Measurements from ENCODE around the gene SLC1A7.

SLC1A7 gene

DNA sequence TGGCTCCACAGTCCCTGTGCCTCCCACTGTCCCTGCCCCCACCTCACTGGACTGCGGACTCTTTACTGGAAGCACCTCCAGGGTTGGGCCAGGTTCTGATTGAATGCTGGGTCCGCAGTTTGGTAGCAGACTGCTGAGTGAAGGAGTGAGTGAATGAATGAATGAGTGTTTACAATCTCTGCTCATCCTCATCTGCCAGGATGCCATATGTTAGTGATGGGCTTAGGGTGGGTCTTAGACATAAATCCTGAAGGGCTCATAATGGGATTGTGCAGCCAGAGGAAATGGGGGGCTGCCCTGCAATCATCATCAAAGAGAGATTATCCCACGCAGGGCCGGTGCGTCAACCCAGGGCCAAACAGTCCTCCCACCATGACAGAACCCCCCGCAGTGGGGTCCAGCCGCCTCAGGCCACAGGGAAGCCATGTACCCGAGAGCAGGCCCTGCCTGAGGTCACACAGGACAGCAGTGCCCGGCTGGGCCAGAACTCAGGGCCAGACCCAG, 26.1 kb downstream of the SLC1A7 start:
- H3K4me1 ChIP-seq (ENCODE audit: control extremely low read depth in 1 of 4, control insufficient read depth in 4 of 4, insufficient read depth in 4 of 4, low read length in 3 of 4) = peaks cover 0 to under 1% (median 0%) of the 10 kb centered on the region in 4 experiments
- no peaks in the 10 kb centered on the region for H3K27me3 ChIP-seq (replicated peaks in 2 of 5; ENCODE audit: control insufficient read depth in 4 of 5, insufficient read depth in 5 of 5, low read length in 4 of 5)
- 100% methylated on average over 2 of the region's 9 CpGs for WGBS (ENCODE audit: insufficient coverage)
- no peak overlapping the region for H3K4me3 ChIP-seq (ENCODE audit: control insufficient read depth in 1 of 7, extremely low read depth in 1 of 7, insufficient read depth in 4 of 7, low read depth in 2 of 7, low read length in 6 of 7)
- POLR2A ChIA-PET = no interaction called here
- no peaks in the 10 kb centered on the region for H3K9me3 ChIP-seq (ENCODE audit: control extremely low read depth in 1 of 5, control insufficient read depth in 4 of 5, insufficient read depth in 2 of 5, low read depth in 1 of 5, low read length in 4 of 5)
- CTCF ChIA-PET = no interaction called here
- no peak overlapping the region for H3K27ac ChIP-seq (ENCODE audit: insufficient read depth in 1 of 2, low read depth in 1 of 2, low read length in 2 of 2, poor library complexity in 1 of 2, severe bottlenecking in 2 of 2)
- DNase-seq = no peak
- no peaks in the 10 kb centered on the region for H3K36me3 ChIP-seq (ENCODE audit: control insufficient read depth in 4 of 4, insufficient read depth in 4 of 4, low read length in 3 of 4)

- Histone ChIP-seq H3K4me3 (ENCODE audit: control insufficient read depth in 1 of 7, extremely low read depth in 1 of 7, insufficient read depth in 4 of 7, low read depth in 2 of 7, low read length in 6 of 7) (no peak overlapping the region), H3K9me3 (ENCODE audit: control extremely low read depth in 1 of 5, control insufficient read depth in 4 of 5, insufficient read depth in 2 of 5, low read depth in 1 of 5, low read length in 4 of 5) (no peaks in the 10 kb centered on the region), H3K4me1 (ENCODE audit: control extremely low read depth in 1 of 4, control insufficient read depth in 4 of 4, insufficient read depth in 4 of 4, low read length in 3 of 4) (peaks cover 0 to 8% (median under 1%) of the 10 kb centered on the region in 4 experiments), H3K27ac (ENCODE audit: insufficient read depth in 1 of 2, low read depth in 1 of 2, low read length in 2 of 2, poor library complexity in 1 of 2, severe bottlenecking in 2 of 2) (no peak overlapping the region), H3K27me3 (replicated peaks in 2 of 5; ENCODE audit: control insufficient read depth in 4 of 5, insufficient read depth in 5 of 5, low read length in 4 of 5) (no peaks in the 10 kb centered on the region), H3K36me3 (ENCODE audit: control insufficient read depth in 4 of 4, insufficient read depth in 4 of 4, low read length in 3 of 4) (no peaks in the 10 kb centered on the region)
- peak in 1 of 3 donors; percentile 8 for DNase-seq
- ChIA-PET CTCF (no interaction called here), POLR2A (no interaction called here)
- WGBS (ENCODE audit: insufficient coverage) = 93% methylated on average over 12 of the region's 20 CpGs
Observed at GRCh38 chr1:53115403-53116306, 26.8 kb downstream of the SLC1A7 start.

DNA sequence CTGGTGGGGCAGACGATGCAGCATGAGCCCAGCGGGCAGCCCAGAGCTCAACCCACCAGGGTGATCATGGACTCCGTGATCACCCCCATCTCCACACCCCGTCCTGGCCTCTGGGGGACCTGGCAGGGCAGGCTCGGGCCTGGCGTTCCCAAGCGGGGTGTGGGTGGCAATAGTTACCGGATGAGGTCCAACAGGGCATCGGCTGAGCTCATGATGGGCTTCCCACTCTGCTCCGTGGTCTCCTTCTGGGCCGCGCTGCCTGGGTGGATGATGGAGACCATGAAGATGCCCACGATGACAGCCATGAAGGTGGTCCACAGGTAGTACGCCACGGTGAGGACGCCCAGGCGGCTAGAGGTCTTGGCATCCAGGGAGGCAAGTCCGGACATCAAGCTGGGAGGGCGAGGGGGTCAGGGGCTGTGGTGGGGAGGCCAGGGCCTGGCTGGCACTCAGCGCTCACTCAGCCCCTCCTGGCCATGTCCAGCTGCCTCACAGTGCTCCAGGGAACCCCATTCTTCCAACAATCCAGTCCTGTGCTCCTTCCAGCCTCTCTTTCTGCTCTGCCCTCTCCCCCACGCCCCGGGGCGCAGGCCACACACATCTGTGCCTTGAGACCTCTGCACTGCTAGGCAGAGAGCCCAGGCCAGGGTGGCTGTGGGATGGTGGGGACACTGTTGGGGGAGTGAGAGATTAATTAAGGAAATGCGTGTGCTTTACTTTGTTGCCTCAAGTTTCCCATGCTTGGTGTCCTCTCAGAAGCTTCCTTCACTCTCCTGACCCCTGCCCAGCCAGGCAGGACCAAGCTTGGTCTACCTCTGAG, 27.6 kb downstream of the SLC1A7 start:
- Histone ChIP-seq H3K36me3 (ENCODE audit: control insufficient read depth in 4 of 4, insufficient read depth in 4 of 4, low read length in 3 of 4) (no peaks in the 10 kb centered on the region), H3K4me1 (ENCODE audit: control extremely low read depth in 1 of 4, control insufficient read depth in 4 of 4, insufficient read depth in 4 of 4, low read length in 3 of 4) (peaks cover 0 to 17% (median 8%) of the 10 kb centered on the region in 4 experiments), H3K27me3 (replicated peaks in 2 of 5; ENCODE audit: control insufficient read depth in 4 of 5, insufficient read depth in 5 of 5, low read length in 4 of 5) (peaks cover 0 to 3% (median 0%) of the 10 kb centered on the region in 5 experiments), H3K9me3 (ENCODE audit: control extremely low read depth in 1 of 5, control insufficient read depth in 4 of 5, insufficient read depth in 2 of 5, low read depth in 1 of 5, low read length in 4 of 5) (no peaks in the 10 kb centered on the region), H3K27ac (ENCODE audit: insufficient read depth in 1 of 2, low read depth in 1 of 2, low read length in 2 of 2, poor library complexity in 1 of 2, severe bottlenecking in 2 of 2) (no peak overlapping the region), H3K4me3 (ENCODE audit: control insufficient read depth in 1 of 7, extremely low read depth in 1 of 7, insufficient read depth in 4 of 7, low read depth in 2 of 7, low read length in 6 of 7) (no peak overlapping the region)
- ChIA-PET POLR2A (interaction anchor here (0.6 kb wide), 1 partner anchor 57 kb away, joined by 3 read pairs; no protein-coding TSS in a partner anchor), CTCF (no interaction called here)
- no peak for DNase-seq
- 96% methylated on average over 20 of the region's 24 CpGs for WGBS (ENCODE audit: insufficient coverage)

DNA sequence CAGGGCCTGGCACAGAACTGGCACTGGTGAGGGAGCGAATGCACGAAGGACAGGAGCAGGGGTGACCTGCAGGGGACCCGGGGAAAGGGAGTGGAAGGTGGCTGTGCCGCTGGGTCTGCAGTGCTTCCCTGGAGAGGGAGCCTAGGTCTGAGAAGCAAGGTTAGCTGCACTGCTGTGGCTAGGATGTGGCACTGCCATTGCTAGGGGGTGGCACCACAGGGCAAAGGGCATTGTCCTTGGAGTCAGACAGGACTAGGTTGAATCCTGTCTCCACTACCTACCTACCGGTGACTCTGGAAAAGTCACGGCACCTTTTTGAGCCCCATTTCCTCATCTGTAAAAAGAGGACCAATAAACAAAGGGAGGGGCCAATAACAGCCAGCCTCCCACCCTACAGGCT, 28.3 kb downstream of the SLC1A7 start:
- CTCF ChIA-PET = no interaction called here
- Histone ChIP-seq H3K4me1 (ENCODE audit: control extremely low read depth in 1 of 4, control insufficient read depth in 4 of 4, insufficient read depth in 4 of 4, low read length in 3 of 4) (peaks cover 0 to 18% (median 8%) of the 10 kb centered on the region in 4 experiments), H3K4me3 (ENCODE audit: control insufficient read depth in 1 of 7, extremely low read depth in 1 of 7, insufficient read depth in 4 of 7, low read depth in 2 of 7, low read length in 6 of 7) (no peak overlapping the region), H3K27ac (ENCODE audit: insufficient read depth in 1 of 2, low read depth in 1 of 2, low read length in 2 of 2, poor library complexity in 1 of 2, severe bottlenecking in 2 of 2) (no peak overlapping the region), H3K36me3 (ENCODE audit: control insufficient read depth in 4 of 4, insufficient read depth in 4 of 4, low read length in 3 of 4) (no peaks in the 10 kb centered on the region), H3K9me3 (ENCODE audit: control extremely low read depth in 1 of 5, control insufficient read depth in 4 of 5, insufficient read depth in 2 of 5, low read depth in 1 of 5, low read length in 4 of 5) (no peaks in the 10 kb centered on the region), H3K27me3 (replicated peaks in 2 of 5; ENCODE audit: control insufficient read depth in 4 of 5, insufficient read depth in 5 of 5, low read length in 4 of 5) (peaks cover 0 to 4% (median 0%) of the 10 kb centered on the region in 5 experiments)
- DNase-seq = no peak
- WGBS (ENCODE audit: insufficient coverage) = 96% methylated on average over 5 of the region's 6 CpGs
- POLR2A ChIA-PET = no interaction called here

GRCh38 chr1:53112861-53113260, 29.6 kb downstream of the SLC1A7 start:
- CTCF ChIA-PET = no interaction called here
- no peak overlapping the region for H3K4me3 ChIP-seq (ENCODE audit: control insufficient read depth in 1 of 7, extremely low read depth in 1 of 7, insufficient read depth in 4 of 7, low read depth in 2 of 7, low read length in 6 of 7)
- WGBS (ENCODE audit: insufficient coverage) = 84% methylated on average over 2 of the region's 4 CpGs
- POLR2A ChIA-PET = no interaction called here
- no peak for DNase-seq
- H3K27ac ChIP-seq (ENCODE audit: insufficient read depth in 1 of 2, low read depth in 1 of 2, low read length in 2 of 2, poor library complexity in 1 of 2, severe bottlenecking in 2 of 2) = no peak overlapping the region
- H3K27me3 ChIP-seq (replicated peaks in 2 of 5; ENCODE audit: control insufficient read depth in 4 of 5, insufficient read depth in 5 of 5, low read length in 4 of 5) = peaks cover 0 to 4% (median 2%) of the 10 kb centered on the region in 5 experiments
- no peaks in the 10 kb centered on the region for H3K36me3 ChIP-seq (ENCODE audit: control insufficient read depth in 4 of 4, insufficient read depth in 4 of 4, low read length in 3 of 4)
- no peaks in the 10 kb centered on the region for H3K9me3 ChIP-seq (ENCODE audit: control extremely low read depth in 1 of 5, control insufficient read depth in 4 of 5, insufficient read depth in 2 of 5, low read depth in 1 of 5, low read length in 4 of 5)
- H3K4me1 ChIP-seq (ENCODE audit: control extremely low read depth in 1 of 4, control insufficient read depth in 4 of 4, insufficient read depth in 4 of 4, low read length in 3 of 4) = peaks cover 0 to 18% (median 8%) of the 10 kb centered on the region in 4 experiments

DNA sequence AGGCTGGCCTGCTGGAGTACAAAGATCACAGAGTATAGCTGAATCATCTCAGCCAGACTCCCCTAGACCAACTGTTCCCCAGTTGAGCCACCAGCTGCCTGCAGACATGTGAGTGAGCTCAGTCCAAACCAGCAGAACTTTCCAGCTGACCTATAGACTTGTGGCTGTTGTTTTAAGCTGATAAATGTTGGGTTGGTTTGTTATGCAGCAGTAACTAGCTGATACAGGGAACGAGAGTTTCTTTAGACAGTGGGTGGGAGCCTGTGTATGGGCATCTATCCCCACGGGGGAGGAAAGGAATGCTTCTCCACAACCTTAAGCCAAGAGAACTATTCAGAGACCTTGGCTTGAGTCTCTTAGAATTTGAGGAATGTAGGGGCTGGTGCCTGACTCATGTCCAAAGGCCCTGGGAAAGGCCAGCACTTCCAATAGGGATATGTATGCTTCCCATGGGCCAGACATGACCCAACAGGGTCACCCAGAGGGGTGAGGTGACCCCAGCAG, 30.1 kb downstream of the SLC1A7 start:
- H3K27me3 ChIP-seq (replicated peaks in 2 of 5; ENCODE audit: control insufficient read depth in 4 of 5, insufficient read depth in 5 of 5, low read length in 4 of 5) = peaks cover 0 to 4% (median 2%) of the 10 kb centered on the region in 5 experiments
- 100% methylated on average over 2 of the region's 2 CpGs for WGBS (ENCODE audit: insufficient coverage)
- H3K27ac ChIP-seq (ENCODE audit: insufficient read depth in 1 of 2, low read depth in 1 of 2, low read length in 2 of 2, poor library complexity in 1 of 2, severe bottlenecking in 2 of 2) = no peak overlapping the region
- POLR2A ChIA-PET = no interaction called here
- no peak overlapping the region for H3K4me3 ChIP-seq (ENCODE audit: control insufficient read depth in 1 of 7, extremely low read depth in 1 of 7, insufficient read depth in 4 of 7, low read depth in 2 of 7, low read length in 6 of 7)
- no peaks in the 10 kb centered on the region for H3K9me3 ChIP-seq (ENCODE audit: control extremely low read depth in 1 of 5, control insufficient read depth in 4 of 5, insufficient read depth in 2 of 5, low read depth in 1 of 5, low read length in 4 of 5)
- no peak for DNase-seq
- CTCF ChIA-PET = no interaction called here
- H3K4me1 ChIP-seq (ENCODE audit: control extremely low read depth in 1 of 4, control insufficient read depth in 4 of 4, insufficient read depth in 4 of 4, low read length in 3 of 4) = peaks cover 0 to 18% (median 8%) of the 10 kb centered on the region in 4 experiments
- no peaks in the 10 kb centered on the region for H3K36me3 ChIP-seq (ENCODE audit: control insufficient read depth in 4 of 4, insufficient read depth in 4 of 4, low read length in 3 of 4)
